GM18909 (cell line): ENCODE data around the gene ZMIZ1.
A peak's percentile ranks its signal among the peaks of the same experiment; 100 is the strongest.
"Not testable (repeated sequence)": the region's sequence is repeated elsewhere in the genome, so short reads cannot be mapped to it uniquely, and the experiment has no call there.

Source experiments
- ATAC-seq: cut with Tn5 transposase; IDR thresholded peaks from one replicate; pipeline ENCODE4 v1.9.1; 2021; ENCODE audit warnings: mild to moderate bottlenecking; ENCODE audit not compliant: unreplicated experiment, poor library complexity

ZMIZ1 gene

GRCh38 chr10:79323602-79324001, 254.8 kb downstream of the ZMIZ1 start:
- no peak for ATAC-seq

DNA sequence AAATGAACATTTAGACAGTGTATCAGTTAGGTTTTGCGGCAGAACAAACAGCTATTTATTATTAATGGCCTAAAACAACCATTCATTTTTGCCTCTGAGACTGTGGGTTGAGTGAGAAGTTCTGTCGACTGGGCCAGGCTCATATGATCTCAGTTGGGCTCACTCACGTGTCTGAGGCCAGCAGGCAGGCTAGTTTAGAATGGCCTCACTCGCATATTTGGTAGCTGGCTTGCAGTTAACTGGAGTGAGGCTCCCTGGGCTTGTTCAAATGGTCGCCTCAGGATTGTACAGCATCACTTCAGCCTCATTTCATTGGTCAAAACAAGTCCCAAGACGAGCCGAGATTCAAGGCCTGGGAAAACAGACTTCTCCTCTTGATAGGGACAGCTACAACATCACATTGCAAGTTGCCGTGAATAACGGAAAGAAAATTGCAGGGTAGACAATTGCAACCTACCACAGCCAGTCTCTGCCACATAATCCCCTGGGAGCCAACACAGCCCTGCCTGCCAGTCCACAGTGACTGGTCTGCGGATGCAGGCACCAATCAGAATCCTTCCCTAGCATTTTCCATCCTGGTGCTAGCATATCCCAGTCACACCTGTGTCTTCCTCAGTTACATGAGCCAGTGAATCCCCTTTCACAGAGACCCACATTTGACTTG, 255.4 kb downstream of the ZMIZ1 start:
- no peak for ATAC-seq

- no peak for ATAC-seq
Observed at GRCh38 chr10:79326361-79327089, 257.8 kb downstream of the ZMIZ1 start.

DNA sequence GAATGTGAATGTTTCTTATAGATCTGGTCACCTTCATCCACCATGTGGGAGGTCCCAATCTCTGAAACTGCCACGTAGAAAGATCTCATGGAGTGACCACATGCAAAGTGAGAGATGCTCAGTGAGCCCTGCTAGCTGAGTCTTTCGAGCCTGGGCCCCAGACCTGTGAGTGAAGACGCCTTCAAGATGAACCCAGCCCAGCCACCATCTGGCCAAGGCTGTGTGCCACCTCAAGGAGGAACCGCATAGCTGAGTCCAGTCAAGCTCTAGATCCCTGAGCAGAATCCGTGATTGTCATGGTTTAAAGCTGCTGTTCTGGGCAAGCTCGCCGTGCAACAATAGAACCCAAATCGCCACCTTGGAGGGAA, 258.3 kb downstream of the ZMIZ1 start:
- peak; percentile 33 for ATAC-seq

DNA sequence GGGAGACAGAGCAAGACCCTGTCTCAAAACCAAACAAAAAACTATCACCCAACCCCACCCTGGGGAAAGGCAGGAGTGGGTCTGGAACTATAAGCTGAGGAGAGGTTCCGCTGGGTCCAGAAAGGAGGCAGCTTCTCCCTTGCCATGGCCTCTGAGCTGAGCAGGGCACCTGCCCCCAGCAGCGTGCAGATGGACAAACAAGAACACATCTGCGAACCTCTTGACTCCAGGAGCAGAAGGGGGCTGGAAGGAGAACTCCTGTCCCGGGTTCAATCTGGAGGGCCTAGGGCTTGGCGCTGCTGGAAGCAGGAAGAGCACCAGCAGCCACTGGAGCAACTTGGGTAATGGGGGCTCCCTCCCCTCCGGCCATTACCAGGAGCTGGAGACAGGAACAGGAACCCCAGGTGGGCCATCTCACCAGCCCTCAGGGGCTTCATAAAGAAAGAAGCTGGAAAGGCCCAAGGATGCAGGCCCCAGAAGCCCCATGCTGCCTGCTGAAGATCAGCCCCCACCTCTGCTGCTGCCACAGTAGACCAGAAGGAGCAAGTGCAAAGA, 259.5 kb downstream of the ZMIZ1 start:
- no peak for ATAC-seq

GRCh38 chr10:79328737-79329504, 260.2 kb downstream of the ZMIZ1 start:
- no peak for ATAC-seq

DNA sequence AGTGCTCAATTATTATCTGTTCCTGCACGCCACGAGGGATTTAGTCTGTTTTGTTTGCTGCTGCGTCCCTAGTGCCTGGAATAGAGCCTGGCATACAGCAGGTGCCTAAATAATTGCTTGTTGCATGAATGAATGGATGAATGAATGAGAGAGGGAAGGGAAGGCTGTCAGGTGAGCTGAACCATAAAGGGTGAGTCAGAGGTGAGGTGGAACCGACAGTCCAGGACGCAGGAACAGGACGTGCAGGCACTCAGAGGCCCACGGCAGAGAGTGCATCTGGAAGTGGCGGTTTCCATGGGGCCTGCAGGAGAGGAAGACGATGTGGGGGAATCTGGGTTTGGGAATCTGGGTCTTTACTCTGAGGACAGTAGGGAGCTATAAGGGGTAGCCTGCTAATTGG, 260.8 kb downstream of the ZMIZ1 start:
- ATAC-seq, result no peak

GRCh38 chr10:79331226-79331625, 262.5 kb downstream of the ZMIZ1 start:
- ATAC-seq, result peak; percentile 4

DNA sequence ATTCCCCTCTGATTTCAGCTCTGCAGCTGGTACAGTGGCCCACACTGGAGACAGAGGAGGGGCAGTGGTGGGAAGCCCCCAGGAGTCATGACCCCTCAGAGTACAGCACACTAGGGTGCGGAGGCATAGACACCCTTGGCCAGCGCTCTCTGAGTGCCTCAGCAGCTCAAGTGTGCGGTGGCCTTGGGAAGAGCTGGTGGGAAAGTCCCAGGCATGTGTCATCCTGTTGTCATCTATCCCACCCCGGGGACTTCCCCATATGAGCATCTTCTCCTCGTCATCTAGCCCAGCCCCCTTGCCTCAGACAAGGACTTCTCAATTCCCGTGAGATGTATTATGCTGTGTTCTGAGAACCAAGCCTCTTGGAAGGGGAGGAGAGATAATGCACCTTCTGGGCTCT, 262.9 kb downstream of the ZMIZ1 start:
- peak; percentile 76 for ATAC-seq

- ATAC-seq, result not testable (repeated sequence)
Observed at GRCh38 chr10:79332610-79333315, 264.0 kb downstream of the ZMIZ1 start.

GRCh38 chr10:79333513-79333912, 264.7 kb downstream of the ZMIZ1 start:
- no peak for ATAC-seq

DNA sequence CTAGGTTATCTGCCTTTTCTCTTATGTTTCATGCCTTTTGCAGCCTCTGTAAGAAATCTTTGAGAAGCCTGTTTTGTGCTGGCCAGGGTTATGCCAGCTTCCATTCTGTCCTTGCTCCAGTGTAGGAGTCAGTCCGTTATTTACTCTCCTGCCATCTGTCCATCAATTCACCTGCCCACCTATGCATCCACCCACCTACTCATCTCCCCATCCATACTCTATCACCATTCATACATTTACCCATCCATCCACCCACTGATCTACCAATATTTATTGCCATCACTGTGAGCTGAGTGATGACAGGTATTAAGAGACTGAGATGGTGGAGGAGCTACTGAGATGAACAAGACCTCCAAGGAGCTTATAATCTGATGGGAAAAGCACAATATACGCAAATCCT, 265.8 kb downstream of the ZMIZ1 start:
- ATAC-seq, result no peak

- no peak for ATAC-seq
Observed at GRCh38 chr10:79335094-79335469, 266.3 kb downstream of the ZMIZ1 start.

GRCh38 chr10:79335470-79336235, 266.9 kb downstream of the ZMIZ1 start:
- ATAC-seq, result no peak

- no peak for ATAC-seq
Observed at GRCh38 chr10:79336276-79336675, 267.5 kb downstream of the ZMIZ1 start.

DNA sequence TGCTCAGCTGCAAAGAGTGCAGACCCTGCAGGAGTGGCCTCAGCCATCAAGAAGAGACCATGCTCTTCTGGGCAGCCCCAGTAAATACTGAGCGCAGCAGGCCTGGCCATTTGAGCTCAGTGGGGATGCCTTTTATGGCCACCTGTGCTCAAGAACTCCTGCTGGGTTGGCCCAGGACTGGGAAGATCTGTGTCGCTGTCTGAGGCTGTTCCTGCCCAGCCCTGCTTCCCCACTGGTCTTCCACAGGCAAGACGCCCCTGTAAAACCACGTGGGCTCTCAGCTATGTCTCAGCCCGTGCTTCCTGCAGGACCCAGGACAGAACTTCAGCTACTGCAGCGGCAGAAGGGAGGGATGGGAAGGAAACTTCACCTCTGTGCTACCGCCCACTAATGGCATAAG, 268.0 kb downstream of the ZMIZ1 start:
- ATAC-seq, result no peak

GRCh38 chr10:79337783-79338469, 269.2 kb downstream of the ZMIZ1 start:
- ATAC-seq, result not testable (repeated sequence)

DNA sequence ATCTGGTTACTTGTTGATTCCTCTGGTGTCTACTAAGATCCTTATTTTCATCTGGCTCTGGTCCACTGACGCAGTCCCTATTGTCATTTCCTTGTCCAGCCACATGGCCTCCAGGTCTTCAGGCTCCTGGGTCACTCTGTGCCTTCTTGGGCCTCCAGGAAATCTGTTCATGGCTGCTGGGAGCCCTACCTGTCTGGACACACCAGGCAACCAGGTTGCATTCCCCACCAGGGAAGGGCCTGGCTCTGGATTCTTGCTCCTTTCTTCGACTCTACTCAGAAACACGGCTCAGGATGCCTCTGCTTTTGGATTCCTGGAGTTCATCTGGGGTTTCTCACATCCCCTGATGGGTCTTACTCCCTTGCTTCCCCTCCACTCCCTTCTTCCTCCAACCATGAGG, 270.5 kb downstream of the ZMIZ1 start:
- ATAC-seq, result no peak

- ATAC-seq, result no peak
Observed at GRCh38 chr10:79340646-79341244, 272.0 kb downstream of the ZMIZ1 start.
